ENCODE measurements around the gene PHF13.

DNA sequence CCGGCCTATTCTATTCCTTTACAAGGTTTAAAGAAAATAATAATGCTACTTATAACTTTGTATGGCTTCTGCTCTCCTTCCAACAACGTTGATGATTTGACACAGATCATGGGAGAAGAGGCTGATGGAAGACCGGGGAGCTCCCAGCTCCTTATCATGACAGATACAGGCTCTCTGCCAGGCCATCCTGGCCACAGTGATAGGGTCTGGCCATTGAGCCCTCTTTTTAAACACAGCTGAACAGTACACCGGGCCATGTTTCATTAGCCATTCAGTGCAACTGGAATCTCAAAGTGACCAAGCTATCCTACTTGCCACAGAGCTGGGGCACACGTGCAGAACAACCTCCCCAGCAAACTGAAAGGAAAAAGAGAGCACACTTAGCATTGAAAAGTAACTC is 53.2 kb downstream of the PHF13 start:
- no peak for TF ChIP-seq CTCF (IDR thresholded peaks at IDR 0.05)
- no peak for TF ChIP-seq RFX5 (IDR thresholded peaks at IDR 0.05; ENCODE audit: low read length)
- TF ChIP-seq, protein P1, sequence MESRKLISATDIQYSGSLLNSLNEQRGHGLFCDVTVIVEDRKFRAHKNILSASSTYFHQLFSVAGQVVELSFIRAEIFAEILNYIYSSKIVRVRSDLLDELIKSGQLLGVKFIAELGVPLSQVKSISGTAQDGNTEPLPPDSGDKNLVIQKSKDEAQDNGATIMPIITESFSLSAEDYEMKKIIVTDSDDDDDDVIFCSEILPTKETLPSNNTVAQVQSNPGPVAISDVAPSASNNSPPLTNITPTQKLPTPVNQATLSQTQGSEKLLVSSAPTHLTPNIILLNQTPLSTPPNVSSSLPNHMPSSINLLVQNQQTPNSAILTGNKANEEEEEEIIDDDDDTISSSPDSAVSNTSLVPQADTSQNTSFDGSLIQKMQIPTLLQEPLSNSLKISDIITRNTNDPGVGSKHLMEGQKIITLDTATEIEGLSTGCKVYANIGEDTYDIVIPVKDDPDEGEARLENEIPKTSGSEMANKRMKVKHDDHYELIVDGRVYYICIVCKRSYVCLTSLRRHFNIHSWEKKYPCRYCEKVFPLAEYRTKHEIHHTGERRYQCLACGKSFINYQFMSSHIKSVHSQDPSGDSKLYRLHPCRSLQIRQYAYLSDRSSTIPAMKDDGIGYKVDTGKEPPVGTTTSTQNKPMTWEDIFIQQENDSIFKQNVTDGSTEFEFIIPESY (IDR thresholded peaks at IDR 0.05; ENCODE audit: borderline replicate concordance, low read depth) = no peak
- no peak for TF ChIP-seq MXI1 (IDR thresholded peaks at IDR 0.05; ENCODE audit: low read depth, low read length)
- TF ChIP-seq, protein P2, sequence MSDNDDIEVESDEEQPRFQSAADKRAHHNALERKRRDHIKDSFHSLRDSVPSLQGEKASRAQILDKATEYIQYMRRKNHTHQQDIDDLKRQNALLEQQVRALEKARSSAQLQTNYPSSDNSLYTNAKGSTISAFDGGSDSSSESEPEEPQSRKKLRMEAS (IDR thresholded peaks at IDR 0.05; ENCODE audit: low read depth) = no peak

All from SK-N-SH (cell line).